ENCODE measurements around the gene ZBTB16.

DNA sequence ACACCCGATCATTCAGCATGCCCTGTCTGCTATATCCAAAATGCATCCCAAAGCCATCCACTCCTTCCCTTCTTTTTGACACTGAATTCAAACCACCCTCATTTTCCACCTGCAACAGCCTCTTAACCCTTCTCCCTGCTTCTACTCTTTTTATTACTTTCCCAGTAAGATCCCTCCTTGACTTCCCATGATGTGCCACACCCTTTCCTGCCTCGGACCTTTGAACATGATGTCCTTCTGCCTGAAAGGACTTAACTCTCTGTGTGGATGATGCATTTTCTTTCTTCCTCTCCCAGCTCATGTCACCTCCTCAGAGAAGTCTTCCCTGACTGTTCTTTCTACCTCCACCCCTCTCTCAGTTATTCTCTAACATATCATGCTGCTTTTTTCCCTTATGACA is 48.1 kb upstream of the ZBTB16 start:
- TF ChIP-seq, protein P1, sequence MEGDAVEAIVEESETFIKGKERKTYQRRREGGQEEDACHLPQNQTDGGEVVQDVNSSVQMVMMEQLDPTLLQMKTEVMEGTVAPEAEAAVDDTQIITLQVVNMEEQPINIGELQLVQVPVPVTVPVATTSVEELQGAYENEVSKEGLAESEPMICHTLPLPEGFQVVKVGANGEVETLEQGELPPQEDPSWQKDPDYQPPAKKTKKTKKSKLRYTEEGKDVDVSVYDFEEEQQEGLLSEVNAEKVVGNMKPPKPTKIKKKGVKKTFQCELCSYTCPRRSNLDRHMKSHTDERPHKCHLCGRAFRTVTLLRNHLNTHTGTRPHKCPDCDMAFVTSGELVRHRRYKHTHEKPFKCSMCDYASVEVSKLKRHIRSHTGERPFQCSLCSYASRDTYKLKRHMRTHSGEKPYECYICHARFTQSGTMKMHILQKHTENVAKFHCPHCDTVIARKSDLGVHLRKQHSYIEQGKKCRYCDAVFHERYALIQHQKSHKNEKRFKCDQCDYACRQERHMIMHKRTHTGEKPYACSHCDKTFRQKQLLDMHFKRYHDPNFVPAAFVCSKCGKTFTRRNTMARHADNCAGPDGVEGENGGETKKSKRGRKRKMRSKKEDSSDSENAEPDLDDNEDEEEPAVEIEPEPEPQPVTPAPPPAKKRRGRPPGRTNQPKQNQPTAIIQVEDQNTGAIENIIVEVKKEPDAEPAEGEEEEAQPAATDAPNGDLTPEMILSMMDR (IDR thresholded peaks at IDR 0.05) = no peak
- no peak for TF ChIP-seq ZFX (IDR thresholded peaks at IDR 0.05; ENCODE audit: borderline replicate concordance)
